Loucy (cell line): ENCODE data around the gene ATP9A.

Source experiments
- H2AFZ ChIP-seq: fragments of 200-600 bp; sonication (generic); 2 replicates; pipeline ENCODE4 v1.6.0; 2016; ENCODE audit warnings: antibody characterized with exemption, mild to moderate bottlenecking, low read length, moderate library complexity
- H3F3A ChIP-seq: fragments of 200-600 bp; 2 replicates; pipeline ENCODE4 v1.6.0; 2016; ENCODE audit warnings: antibody characterized with exemption, low read depth, mild to moderate bottlenecking
- H3K27me3 ChIP-seq: fragments of 200-600 bp; sonication (generic); 2 replicates; pipeline ENCODE4 v1.6.1; 2014; ENCODE audit warnings: low read length, mild to moderate bottlenecking; ENCODE audit not compliant: insufficient read depth, poor library complexity, severe bottlenecking
- H3K36me3 ChIP-seq: fragments of 200-600 bp; sonication (generic); 2 replicates; pipeline ENCODE4 v1.6.1; 2016; ENCODE audit warnings: low read length; ENCODE audit not compliant: insufficient read depth
- H3K4me1 ChIP-seq: fragments of 200-600 bp; sonication (generic); 2 replicates; pipeline ENCODE4 v1.5.1; 2014; ENCODE audit warnings: low read length, mild to moderate bottlenecking; ENCODE audit not compliant: insufficient read depth, poor library complexity, severe bottlenecking
- H3K4me2 ChIP-seq: fragments of 200-600 bp; sonication (generic); 2 replicates; pipeline ENCODE4 v1.6.0; 2014; ENCODE audit warnings: antibody characterized with exemption, low read length, low read depth, mild to moderate bottlenecking; ENCODE audit not compliant: poor library complexity, severe bottlenecking
- H3K4me3 ChIP-seq: fragments of 200-600 bp; sonication (generic); 2 replicates; pipeline ENCODE4 v1.5.1; 2014; ENCODE audit warnings: low read length, mild to moderate bottlenecking, mixed read lengths; ENCODE audit not compliant: poor library complexity, severe bottlenecking
- H3K79me2 ChIP-seq: fragments of 200-600 bp; sonication (generic); 2 replicates; pipeline ENCODE4 v1.6.1; 2014; ENCODE audit warnings: low read length; ENCODE audit not compliant: insufficient read depth
- H3K9ac ChIP-seq: fragments of 200-600 bp; sonication (generic); 2 replicates; pipeline ENCODE4 v1.6.0; 2014; ENCODE audit warnings: mild to moderate bottlenecking, low read depth, low read length, moderate library complexity; ENCODE audit not compliant: poor library complexity, severe bottlenecking
- H3K9me2 ChIP-seq: fragments of 200-600 bp; sonication (generic); replicated peaks from 2 replicates; pipeline ENCODE4 v1.6.1; 2016; ENCODE audit warnings: low read depth, low read length, mixed read lengths
- H3K9me3 ChIP-seq: fragments of 200-600 bp; sonication (generic); 2 replicates; pipeline ENCODE4 v1.6.1; 2014; ENCODE audit warnings: mild to moderate bottlenecking, antibody characterized with exemption, low read length, low read depth; ENCODE audit not compliant: insufficient read depth
- H4K20me1 ChIP-seq: fragments of 200-600 bp; sonication (generic); 2 replicates; pipeline ENCODE4 v1.6.0; 2014; ENCODE audit warnings: antibody characterized with exemption, low read length, mild to moderate bottlenecking; ENCODE audit not compliant: insufficient read depth, poor library complexity, severe bottlenecking
- CTCF ChIP-seq: fragments of 200-600 bp; sonication (generic); conservative IDR thresholded peaks from 2 replicates; pipeline ENCODE4 v1.5.1; 2014; ENCODE audit warnings: mild to moderate bottlenecking, antibody characterized with exemption, low read length
- EZH2phosphoT487 ChIP-seq: fragments of 200-600 bp; IDR thresholded peaks from 2 replicates; pipeline ENCODE4 v1.6.1; 2018; ENCODE audit warnings: antibody characterized with exemption, mild to moderate bottlenecking, moderate library complexity, borderline replicate concordance

Gene ATP9A

GRCh38 chr20:51763965-51764602 lies 4.1 kb downstream of the ATP9A start:
- Histone ChIP-seq H3K79me2 (no peaks in the 10 kb centered on the region), H3K36me3 (no peaks in the 10 kb centered on the region), H3K9me2 (no peaks in the 10 kb centered on the region), H3K9ac (no peak overlapping the region), H3K9me3 (no peaks in the 10 kb centered on the region), H3K4me2 (no peak overlapping the region), H2AFZ (no peak overlapping the region), H3K4me1 (peaks cover 3% of the 10 kb centered on the region), H3F3A (no peaks in the 10 kb centered on the region), H4K20me1 (no peaks in the 10 kb centered on the region), H3K27me3 (no peaks in the 10 kb centered on the region), H3K4me3 (no peak overlapping the region)
- TF ChIP-seq EZH2phosphoT487 = no peak
- no peak for TF ChIP-seq CTCF

- Histone ChIP-seq H3K9ac (no peak overlapping the region), H3K4me3 (no peak overlapping the region), H2AFZ (no peak overlapping the region), H3K9me3 (no peaks in the 10 kb centered on the region), H3K36me3 (no peaks in the 10 kb centered on the region), H3K27me3 (no peaks in the 10 kb centered on the region), H3F3A (no peaks in the 10 kb centered on the region), H3K4me2 (no peak overlapping the region), H3K4me1 (peaks cover 7% of the 10 kb centered on the region), H3K9me2 (no peaks in the 10 kb centered on the region), H4K20me1 (no peaks in the 10 kb centered on the region), H3K79me2 (no peaks in the 10 kb centered on the region)
- TF ChIP-seq EZH2phosphoT487 = no peak
- TF ChIP-seq CTCF = no peak
These were observed 7.2 kb downstream of the ATP9A start for GRCh38 chr20:51760905-51761546.

GRCh38 chr20:51759769-51760510 lies 8.2 kb downstream of the ATP9A start:
- Histone ChIP-seq H3K9ac (no peak overlapping the region), H2AFZ (no peak overlapping the region), H3K79me2 (no peaks in the 10 kb centered on the region), H3K9me2 (no peaks in the 10 kb centered on the region), H3K9me3 (no peaks in the 10 kb centered on the region), H3K27me3 (no peaks in the 10 kb centered on the region), H3K4me3 (no peak overlapping the region), H4K20me1 (no peaks in the 10 kb centered on the region), H3F3A (no peaks in the 10 kb centered on the region), H3K36me3 (no peaks in the 10 kb centered on the region), H3K4me2 (no peak overlapping the region), H3K4me1 (peaks cover 7% of the 10 kb centered on the region)
- TF ChIP-seq CTCF (no peak), EZH2phosphoT487 (no peak)
